Osteoblast (primary cell): ENCODE results near the gene LILRA1. TPM values are rescaled to one million over a fixed set of nuclear protein-coding genes. Genes with fewer than 3 reads are reported as not detected.
A peak's percentile ranks its signal among the peaks of the same experiment; 100 is the strongest.
"Not testable (repeated sequence)": the region's sequence is repeated elsewhere in the genome, so short reads cannot be mapped to it uniquely, and the experiment has no call there.

Source experiments
- DNase-seq: peaks from one replicate; pipeline ENCODE4 v3.0.0; 2011; ENCODE audit warnings: low spot score, mixed read lengths; ENCODE audit not compliant: insufficient read length; ENCODE audit errors: missing footprints
- H2AFZ ChIP-seq: 2 replicates; pipeline ENCODE4 v1.6.0; 2011; ENCODE audit warnings: mild to moderate bottlenecking, low read length
- H3K27ac ChIP-seq: 2 replicates; pipeline ENCODE4 v1.5.1; 2011; ENCODE audit warnings: mild to moderate bottlenecking, low read depth, low read length, moderate library complexity
- H3K27me3 ChIP-seq: 2 replicates; pipeline ENCODE4 v1.6.0; 2012; ENCODE audit warnings: mild to moderate bottlenecking, control low read depth, inconsistent platforms, low read length, moderate library complexity; ENCODE audit not compliant: insufficient read depth
- H3K36me3 ChIP-seq: 2 replicates; pipeline ENCODE4 v1.5.1; 2011; ENCODE audit warnings: mild to moderate bottlenecking, low read length, control low read depth, moderate library complexity; ENCODE audit not compliant: insufficient read depth
- H3K4me1 ChIP-seq: 2 replicates; pipeline ENCODE4 v1.5.1; 2011; ENCODE audit warnings: mild to moderate bottlenecking, low read length, control low read depth, moderate library complexity; ENCODE audit not compliant: insufficient read depth
- H3K4me2 ChIP-seq: 2 replicates; pipeline ENCODE4 v1.6.0; 2011; ENCODE audit warnings: mild to moderate bottlenecking, low read length; ENCODE audit not compliant: insufficient read depth
- H3K4me3 ChIP-seq: fragments of 200-600 bp; sonication (generic); 3 replicates; pipeline ENCODE4 v1.5.1; 2012; ENCODE audit warnings: mild to moderate bottlenecking, low read length, inconsistent platforms; ENCODE audit not compliant: insufficient read depth
- H3K79me2 ChIP-seq: 2 replicates; pipeline ENCODE4 v1.6.0; 2012; ENCODE audit warnings: mild to moderate bottlenecking, low read length, control low read depth, inconsistent platforms; ENCODE audit not compliant: insufficient read depth
- H3K9me3 ChIP-seq: 2 replicates; pipeline ENCODE4 v1.5.1; 2011; ENCODE audit warnings: low read depth, low read length, control low read depth
- H4K20me1 ChIP-seq: 2 replicates; pipeline ENCODE4 v1.6.0; 2012; ENCODE audit warnings: mild to moderate bottlenecking, low read length, control low read depth; ENCODE audit not compliant: insufficient read depth
- CTCF ChIP-seq: IDR thresholded peaks from 2 replicates; pipeline ENCODE4 v1.5.1; 2011; ENCODE audit warnings: mild to moderate bottlenecking, low read depth, low read length, moderate library complexity; ENCODE audit errors: extremely low read depth
- total RNA-seq: library from RNA; depleted of rRNA; stranded (reverse); fragments of >200 nt; gene quantifications from 2 replicates; pipeline ENCODE4 v1.2.3, GENCODE V29; 2012

The LILRA1 gene
- total RNA-seq, 1 donor, result not detected

- Histone ChIP-seq H3K4me2 (no peak overlapping the region), H3K4me1 (no peaks in the 10 kb centered on the region), H3K4me3 (no peak overlapping the region), H3K79me2 (no peaks in the 10 kb centered on the region), H3K9me3 (no peaks in the 10 kb centered on the region), H4K20me1 (no peaks in the 10 kb centered on the region), H2AFZ (no peak overlapping the region), H3K27ac (no peak overlapping the region), H3K27me3 (no peaks in the 10 kb centered on the region), H3K36me3 (no peaks in the 10 kb centered on the region)
- DNase-seq, result no peak
- no peak for TF ChIP-seq CTCF
Observed at GRCh38 chr19:54574051-54574450, 19.4 kb upstream of the LILRA1 start.

GRCh38 chr19:54574527-54575056 is 18.8 kb upstream of the LILRA1 start:
- DNase-seq, result no peak
- Histone ChIP-seq H3K4me1 (no peaks in the 10 kb centered on the region), H3K4me2 (no peak overlapping the region), H3K4me3 (no peak overlapping the region), H3K36me3 (no peaks in the 10 kb centered on the region), H2AFZ (no peak overlapping the region), H3K27me3 (no peaks in the 10 kb centered on the region), H3K9me3 (no peaks in the 10 kb centered on the region), H4K20me1 (no peaks in the 10 kb centered on the region), H3K27ac (no peak overlapping the region), H3K79me2 (no peaks in the 10 kb centered on the region)
- TF ChIP-seq CTCF, result no peak

GRCh38 chr19:54575205-54575604 is 18.2 kb upstream of the LILRA1 start:
- H3K4me3 ChIP-seq, H3K9me3 ChIP-seq, H3K79me2 ChIP-seq, DNase-seq, H3K4me1 ChIP-seq, H3K4me2 ChIP-seq, H3K27me3 ChIP-seq, H2AFZ ChIP-seq, H3K27ac ChIP-seq, H3K36me3 ChIP-seq, H4K20me1 ChIP-seq: not testable (repeated sequence)

GRCh38 chr19:54576411-54576976 is 16.9 kb upstream of the LILRA1 start:
- TF ChIP-seq CTCF, result no peak
- Histone ChIP-seq H3K4me2 (no peak overlapping the region), H3K9me3 (no peaks in the 10 kb centered on the region), H3K27me3 (no peaks in the 10 kb centered on the region), H4K20me1 (no peaks in the 10 kb centered on the region), H3K79me2 (no peaks in the 10 kb centered on the region), H3K4me1 (no peaks in the 10 kb centered on the region), H2AFZ (no peak overlapping the region), H3K36me3 (no peaks in the 10 kb centered on the region), H3K4me3 (no peak overlapping the region), H3K27ac (no peak overlapping the region)
- DNase-seq, result peak; percentile 46
